CD4-positive, alpha-beta T cell treated with Interleukin-6 for 4 hours (primary cell): ENCODE data around the gene CENPT.
A peak's percentile ranks its signal among the peaks of the same experiment; 100 is the strongest.
"Not testable (repeated sequence)": the region's sequence is repeated elsewhere in the genome, so short reads cannot be mapped to it uniquely, and the experiment has no call there.

Source experiments
- DNase-seq: peaks from one replicate; pipeline ENCODE4 v3.0.0-alpha.2; 2020; ENCODE audit warnings: mixed read lengths

CENPT gene

GRCh38 chr16:67845291-67846062 lies 2.0 kb downstream of the CENPT start:
- DNase-seq, result no peak

- no peak for DNase-seq
These were observed 3.0 kb downstream of the CENPT start for GRCh38 chr16:67844497-67844896.

- DNase-seq, result no peak
These were observed 4.1 kb downstream of the CENPT start for GRCh38 chr16:67843343-67843765.

DNA sequence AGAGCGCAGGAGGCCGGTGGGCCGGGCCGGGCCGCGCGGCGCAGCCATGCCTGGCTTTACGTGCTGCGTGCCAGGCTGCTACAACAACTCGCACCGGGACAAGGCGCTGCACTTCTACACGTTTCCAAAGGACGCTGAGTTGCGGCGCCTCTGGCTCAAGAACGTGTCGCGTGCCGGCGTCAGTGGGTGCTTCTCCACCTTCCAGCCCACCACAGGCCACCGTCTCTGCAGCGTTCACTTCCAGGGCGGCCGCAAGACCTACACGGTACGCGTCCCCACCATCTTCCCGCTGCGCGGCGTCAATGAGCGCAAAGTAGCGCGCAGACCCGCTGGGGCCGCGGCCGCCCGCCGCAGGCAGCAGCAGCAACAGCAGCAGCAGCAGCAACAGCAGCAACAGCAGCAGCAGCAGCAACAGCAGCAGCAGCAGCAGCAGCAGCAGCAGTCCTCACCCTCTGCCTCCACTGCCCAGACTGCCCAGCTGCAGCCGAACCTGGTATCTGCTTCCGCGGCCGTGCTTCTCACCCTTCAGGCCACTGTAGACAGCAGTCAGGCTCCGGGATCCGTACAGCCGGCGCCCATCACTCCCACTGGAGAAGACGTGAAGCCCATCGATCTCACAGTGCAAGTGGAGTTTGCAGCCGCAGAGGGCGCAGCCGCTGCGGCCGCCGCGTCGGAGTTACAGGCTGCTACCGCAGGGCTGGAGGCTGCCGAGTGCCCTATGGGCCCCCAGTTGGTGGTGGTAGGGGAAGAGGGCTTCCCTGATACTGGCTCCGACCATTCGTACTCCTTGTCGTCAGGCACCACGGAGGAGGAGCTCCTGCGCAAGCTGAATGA lies 4.8 kb downstream of the CENPT start:
- DNase-seq, result peak; percentile 69

DNA sequence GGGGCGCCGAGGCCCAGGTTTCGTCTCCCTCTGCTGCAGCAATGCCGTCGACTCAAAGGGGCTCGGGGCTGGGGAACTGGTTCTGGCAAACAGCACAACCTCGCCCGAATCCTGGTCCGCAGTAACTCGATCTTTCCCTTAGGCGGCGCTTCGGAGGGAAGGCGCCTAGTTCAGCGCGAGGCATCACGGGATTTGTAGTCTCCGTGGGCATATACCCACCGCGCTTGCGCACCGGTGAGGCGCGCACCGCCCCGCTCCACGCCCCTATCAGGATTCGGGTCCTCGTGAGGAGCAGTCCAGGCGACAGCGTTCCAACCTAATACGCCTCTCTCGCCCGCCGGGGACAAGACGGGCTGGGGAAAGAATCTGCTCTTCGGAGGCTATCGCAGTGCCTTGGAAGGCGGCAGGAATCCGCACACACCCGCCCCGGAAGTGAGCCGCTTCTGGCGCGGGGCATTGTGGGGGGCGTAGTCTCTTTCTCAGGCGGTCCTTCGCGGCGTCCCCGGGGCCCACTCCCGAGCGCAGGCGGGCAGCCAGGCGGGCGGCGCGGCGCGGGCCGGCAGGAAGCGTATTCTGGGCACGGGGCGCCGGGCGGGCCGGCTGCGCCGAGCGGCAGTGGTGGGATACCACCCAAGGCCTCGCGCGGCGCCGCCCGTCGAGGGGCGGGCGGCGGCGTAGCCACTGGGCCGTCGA lies 5.5 kb downstream of the CENPT start, which contains the start of gene THAP11:
Gene THAP11 (plus strand): TSS at position 505 of the 693 bp plus-strand sequence. CDS start 235 bp downstream, outside the sequence.
- DNase-seq, result peak; percentile 95

DNA sequence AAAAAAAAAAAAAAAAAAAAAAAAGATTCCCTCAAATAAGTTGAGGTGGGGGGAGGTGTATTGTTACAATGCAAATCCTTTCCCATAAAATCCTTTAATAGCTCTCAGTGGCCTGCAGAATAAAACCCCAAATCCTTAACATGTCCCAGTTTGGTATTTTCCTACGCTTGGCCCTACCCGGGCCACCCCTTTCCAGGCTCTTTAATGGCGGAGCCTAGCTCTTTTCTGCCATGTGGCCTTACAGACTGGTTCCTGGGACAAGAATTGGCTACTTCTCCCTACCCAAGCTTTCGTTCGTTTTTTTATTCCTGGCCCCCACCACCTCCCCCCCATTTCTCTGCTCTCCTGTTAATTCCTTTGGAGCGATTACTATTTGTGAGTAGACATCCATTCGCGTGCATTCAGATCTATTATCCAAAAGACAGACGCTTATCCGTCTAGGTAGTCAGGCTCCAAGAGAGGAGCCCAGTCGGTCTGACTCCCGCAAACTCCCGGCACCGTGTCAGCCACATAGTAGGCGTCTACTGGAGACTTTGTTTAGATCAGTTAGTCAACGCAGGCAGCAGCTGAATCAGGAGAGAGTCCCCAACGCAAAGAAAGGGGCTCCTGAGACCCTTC lies 6.2 kb downstream of the CENPT start:
- DNase-seq, result no peak

GRCh38 chr16:67837811-67838210 lies 9.7 kb downstream of the CENPT start:
- DNase-seq, result no peak

- not testable (repeated sequence) for DNase-seq
These were observed 10.3 kb downstream of the CENPT start for GRCh38 chr16:67837190-67837589.

DNA sequence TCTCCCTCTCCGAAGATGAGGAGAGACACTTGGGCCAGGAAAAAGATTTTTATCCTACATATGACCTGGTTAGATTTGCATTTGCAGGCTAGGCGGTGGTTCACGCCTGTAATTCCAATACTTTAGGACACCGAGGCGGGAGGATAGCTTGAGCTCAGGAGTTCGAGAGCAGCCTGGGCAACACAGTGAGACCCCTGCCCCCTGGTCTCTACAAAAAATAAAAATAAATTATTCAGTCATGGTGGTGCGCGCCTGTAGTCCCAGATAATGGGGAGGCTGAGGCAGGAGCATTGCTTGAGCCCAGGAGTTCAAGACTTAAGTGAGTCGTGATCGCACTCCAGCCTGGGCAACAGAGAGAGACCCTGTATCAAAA lies 13.3 kb downstream of the CENPT start:
- DNase-seq, result no peak

DNA sequence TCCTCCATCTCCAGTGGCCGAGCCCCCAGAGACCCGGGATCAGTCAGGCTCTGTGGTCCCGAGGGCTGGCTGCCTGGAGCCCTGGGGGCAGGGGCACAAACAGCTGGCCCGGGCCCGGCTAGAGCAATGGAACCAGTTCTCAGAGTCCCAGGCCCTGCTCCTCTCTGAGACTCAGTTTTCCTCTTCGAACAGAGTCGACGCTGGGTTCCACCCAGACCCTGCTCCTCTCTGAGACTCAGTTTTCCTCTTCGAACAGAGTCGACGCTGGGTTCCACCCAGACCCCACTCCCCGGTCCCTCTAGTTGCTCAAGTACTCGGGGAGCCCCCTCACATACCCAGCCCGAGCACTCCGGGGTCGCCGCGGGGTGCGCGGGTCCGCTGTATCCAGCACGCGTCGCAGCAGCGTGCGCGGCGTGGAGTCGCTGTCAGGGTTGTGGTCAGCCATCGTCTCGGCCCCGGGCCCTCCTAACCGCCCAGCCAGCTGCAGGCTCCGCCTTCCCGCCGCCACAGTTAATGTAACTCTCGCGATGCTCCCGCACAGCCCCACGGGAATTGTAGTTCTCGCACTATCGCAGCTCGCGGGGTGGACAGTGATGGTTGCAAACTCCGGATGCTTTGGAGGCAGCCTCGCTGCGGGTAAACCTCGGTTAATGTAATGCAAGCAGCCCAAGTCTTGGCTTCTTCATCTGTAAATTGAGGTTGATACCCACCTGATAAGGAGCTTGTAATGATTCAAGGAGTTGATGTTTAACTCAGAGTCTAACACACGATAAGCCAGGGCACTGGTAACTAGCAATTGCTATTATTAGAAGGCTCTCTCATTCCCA lies 13.9 kb downstream of the CENPT start:
- DNase-seq, result peak; percentile 93

DNA sequence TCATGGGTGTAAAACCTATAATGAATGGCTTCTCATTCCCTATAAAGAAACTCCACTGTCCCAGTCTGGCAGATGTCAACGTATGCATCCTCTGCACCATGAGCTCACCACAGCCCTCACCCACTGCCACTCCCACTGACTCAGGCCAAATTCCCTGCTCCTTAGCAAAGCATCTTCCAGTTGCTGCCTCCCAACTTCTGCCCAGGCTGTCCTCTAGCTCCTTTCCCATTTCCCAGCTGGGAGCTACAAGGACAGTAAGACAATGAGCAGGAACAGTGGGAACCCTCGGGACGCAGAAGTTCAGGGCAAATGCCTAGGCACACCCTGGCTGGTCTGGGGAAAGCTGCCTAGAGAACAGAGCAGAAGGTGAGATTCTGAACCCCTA lies 14.5 kb downstream of the CENPT start:
- no peak for DNase-seq

DNA sequence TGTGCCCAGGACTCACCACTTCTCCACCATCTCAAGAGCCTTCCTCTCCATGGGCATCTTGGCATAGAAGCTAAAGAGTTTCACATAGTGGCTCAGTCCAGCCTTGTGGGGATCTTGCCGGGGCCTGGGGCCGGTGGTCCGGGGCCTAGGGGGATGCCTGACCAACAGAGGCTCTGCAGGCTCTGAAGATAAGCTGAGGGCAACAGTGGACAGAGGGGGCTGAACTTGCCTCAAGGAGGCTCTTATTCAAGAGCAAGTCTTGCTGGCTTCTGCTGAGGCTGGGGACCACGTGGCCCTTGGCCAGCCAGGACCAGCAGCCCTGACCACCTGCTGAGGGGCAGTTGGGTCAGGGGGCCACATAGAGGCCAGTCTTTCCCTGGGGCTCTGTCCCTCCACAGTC lies 18.8 kb downstream of the CENPT start:
- DNase-seq, result no peak

- DNase-seq, result no peak
These were observed 21.6 kb downstream of the CENPT start for GRCh38 chr16:67825906-67826305.

GRCh38 chr16:67825119-67825518 lies 22.4 kb downstream of the CENPT start:
- no peak for DNase-seq

- no peak for DNase-seq
These were observed 25.0 kb downstream of the CENPT start for GRCh38 chr16:67822511-67822910.

DNA sequence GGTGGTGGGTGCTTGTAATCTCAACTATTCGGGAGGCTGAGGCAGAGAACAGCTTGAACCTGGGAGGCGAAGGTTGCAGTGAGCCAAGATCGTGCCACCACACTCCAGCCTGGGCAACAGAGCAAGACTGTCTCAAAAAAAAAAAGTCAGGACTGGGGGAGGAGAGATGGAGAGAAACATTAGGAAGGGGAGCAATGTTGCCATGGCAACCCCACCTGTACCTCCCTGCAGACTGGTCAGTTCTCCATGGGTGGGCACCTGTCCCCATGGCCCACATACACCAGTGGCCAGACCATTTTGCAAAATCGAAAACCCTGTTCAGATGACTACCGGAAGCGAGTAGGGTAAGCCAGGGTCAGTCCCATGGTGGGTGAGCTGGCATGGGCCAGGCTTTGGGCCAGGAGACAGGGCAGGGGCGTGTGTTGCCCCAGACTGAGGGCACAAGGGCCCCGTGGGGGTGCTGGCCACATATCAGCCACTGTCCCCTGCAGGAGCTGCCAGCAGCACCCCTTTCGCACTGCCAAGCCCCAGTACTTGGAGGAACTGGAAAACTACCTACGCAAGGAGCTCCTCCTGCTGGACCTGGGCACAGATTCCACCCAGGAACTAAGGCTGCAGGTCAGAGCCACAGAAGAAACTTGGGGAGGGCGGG lies 26.8 kb downstream of the CENPT start:
- no peak for DNase-seq

DNA sequence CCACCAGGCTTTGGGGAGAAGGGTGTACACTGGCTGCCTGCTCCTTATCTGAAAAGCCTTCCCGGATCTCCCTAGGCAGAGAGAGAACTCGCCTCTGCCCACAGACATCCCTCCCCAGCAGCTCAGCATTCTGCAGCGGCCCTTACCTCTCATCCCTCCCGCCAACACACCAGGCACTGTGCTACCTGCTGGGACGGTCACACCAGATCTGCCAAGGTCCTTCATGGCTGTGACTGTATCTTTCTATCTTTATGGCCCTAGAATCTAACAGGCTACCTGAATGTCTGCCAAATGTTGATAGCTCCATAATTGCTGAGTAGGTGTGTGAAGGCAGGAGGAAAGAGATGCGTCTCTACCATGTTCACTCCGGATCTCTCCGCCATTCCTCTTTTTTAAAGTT lies 32.9 kb downstream of the CENPT start:
- no peak for DNase-seq

DNA sequence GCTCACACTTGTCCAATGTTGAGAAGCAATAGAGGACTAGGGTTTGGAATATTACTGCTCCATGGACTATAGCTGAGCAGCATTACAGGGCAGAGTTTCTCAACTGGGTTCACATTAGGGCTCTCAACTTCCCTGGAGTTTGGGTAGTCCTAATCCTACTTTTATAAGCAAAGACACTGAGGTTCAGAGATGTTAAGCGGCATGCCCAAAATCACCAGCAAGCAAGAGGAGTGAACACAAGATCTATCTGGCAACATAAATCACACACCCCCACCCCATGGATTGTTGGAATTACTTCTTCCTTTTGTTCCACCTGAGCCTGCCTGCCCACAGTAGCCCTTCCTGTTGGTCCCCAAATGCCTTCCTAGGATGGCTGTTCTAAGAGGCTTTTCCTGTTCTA lies 35.6 kb downstream of the CENPT start:
- no peak for DNase-seq

DNA sequence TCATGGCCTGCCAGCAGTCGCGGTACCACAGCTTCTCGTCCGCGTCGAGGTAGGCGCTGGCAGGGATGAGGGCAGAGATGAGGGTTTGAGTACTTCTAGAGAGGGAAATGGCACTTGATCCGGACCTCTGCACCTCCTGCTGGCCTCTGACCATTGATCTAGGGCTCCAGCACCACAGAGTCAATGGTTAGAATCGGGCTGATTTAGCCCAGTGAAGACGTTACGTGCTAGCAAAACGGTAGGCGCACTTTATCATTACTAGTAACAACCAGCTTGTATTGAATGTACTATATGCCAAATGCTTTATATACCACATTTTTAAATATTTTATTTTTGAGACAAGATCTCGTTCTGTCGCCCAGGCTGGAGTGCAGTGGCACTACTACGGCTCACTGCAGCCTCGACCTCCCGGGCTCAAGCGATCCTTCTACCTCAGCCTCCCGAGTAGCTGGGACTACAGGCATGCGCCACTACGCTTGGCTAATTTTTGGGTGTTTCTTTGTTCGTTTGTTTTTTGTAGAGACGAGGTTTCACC lies 40.3 kb downstream of the CENPT start:
- DNase-seq, result no peak

- DNase-seq, result peak; percentile 97
These were observed 40.9 kb downstream of the CENPT start, which contains the start of the genes RANBP10 and TSNAXIP1 for GRCh38 chr16:67806428-67807147. Gene RANBP10 (minus strand): TSS chr16:67806560. CDS start chr16:67806536, 24 bp downstream. Gene TSNAXIP1 (plus strand): TSS chr16:67806889. CDS start chr16:67807150, 261 bp downstream.
